Activated CD4-positive, alpha-beta memory T cell treated with anti-CD3 and anti-CD28 coated beads for 36 hours (primary cell): ENCODE data around the gene MED8. TPM values are rescaled to one million over a fixed set of nuclear protein-coding genes. Genes with fewer than 3 reads are reported as not detected.

Experiments
- CTCF ChIA-PET: fragments of 350-600 bp; sonication (Branson Sonifier 250); formaldehyde crosslinking; loops from one replicate; lab custom pipeline; 2021; ENCODE audit warnings: antibody characterized with exemption, inconsistent platforms; lab: Charles Lee
- POLR2A ChIA-PET: fragments of 350-600 bp; sonication (Branson Sonifier 250); formaldehyde crosslinking; loops from one replicate; lab custom pipeline; 2021; ENCODE audit warnings: antibody characterized with exemption; lab: Charles Lee
- DNase-seq: peaks from one replicate; pipeline ENCODE4 v3.0.0-alpha.2; 2020
- H3K27ac Mint-ChIP-seq: one replicate; pipeline ENCODE4 v1.8.0; 2021; ENCODE audit warnings: mixed read lengths
- H3K27me3 Mint-ChIP-seq: one replicate; pipeline ENCODE4 v1.8.0; 2021; ENCODE audit warnings: mixed read lengths
- H3K36me3 Mint-ChIP-seq: one replicate; pipeline ENCODE4 v1.8.0; 2021; ENCODE audit warnings: mixed read lengths
- H3K4me1 Mint-ChIP-seq: one replicate; pipeline ENCODE4 v1.8.0; 2021; ENCODE audit warnings: low read depth, mixed read lengths
- H3K4me3 Mint-ChIP-seq: one replicate; pipeline ENCODE4 v1.8.0; 2021; ENCODE audit warnings: mild to moderate bottlenecking, mixed read lengths
- H3K9me3 Mint-ChIP-seq: one replicate; pipeline ENCODE4 v1.8.0; 2021; ENCODE audit warnings: mixed read lengths
- intact Hi-C: fragments of 100-400 bp; cut with micrococcal nuclease; formaldehyde crosslinking; loops from one replicate; pipeline ENCODE4 v1.15.1; 2023
- microRNA-seq: library from miRNA; unstranded; fragments of <30 nt; microRNA quantifications from one replicate; pipeline ENCODE4 v1.2.0, GENCODE V29; 2022; ENCODE audit warnings: borderline number of aligned reads, borderline microRNAs expressed, borderline replicate concordance
- total RNA-seq, 2 experiments: library from RNA; stranded (reverse); gene quantifications; one replicate each; pipeline ENCODE4 v1.2.3, GENCODE V29; 2021

Gene MED8
- total RNA-seq, 2 experiments from 2014 or later, result 38.9 to 39.4 TPM

DNA sequence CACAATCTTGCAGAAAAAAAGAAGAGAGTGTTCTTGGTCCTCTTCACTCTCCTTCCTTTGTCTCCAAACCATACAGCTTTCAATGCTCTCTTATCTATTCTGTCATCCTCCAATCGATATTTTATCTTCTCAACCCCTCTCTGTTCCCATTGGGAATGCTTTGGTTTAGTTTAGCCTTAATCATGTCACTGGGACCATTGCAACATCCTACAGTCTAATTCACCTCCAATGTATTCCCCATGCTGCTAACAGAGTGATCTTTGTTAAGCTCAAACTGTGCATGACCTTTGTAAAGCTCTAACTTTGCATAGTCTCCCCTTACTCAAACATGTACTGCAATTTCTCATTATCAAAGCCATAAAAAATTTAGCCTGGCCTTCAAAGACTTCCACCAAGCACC lies 49.0 kb downstream of the MED8 start:
- ChIA-PET CTCF (no interaction called here), POLR2A (no interaction called here)
- Mint-ChIP-seq H3K27ac (no peak overlapping the region), H3K4me1 (no peaks in the 10 kb centered on the region), H3K4me3 (no peak overlapping the region), H3K36me3 (no peaks in the 10 kb centered on the region), H3K9me3 (no peaks in the 10 kb centered on the region), H3K27me3 (no peaks in the 10 kb centered on the region)
- DNase-seq, result no peak
- intact Hi-C loops, result no loop called here

DNA sequence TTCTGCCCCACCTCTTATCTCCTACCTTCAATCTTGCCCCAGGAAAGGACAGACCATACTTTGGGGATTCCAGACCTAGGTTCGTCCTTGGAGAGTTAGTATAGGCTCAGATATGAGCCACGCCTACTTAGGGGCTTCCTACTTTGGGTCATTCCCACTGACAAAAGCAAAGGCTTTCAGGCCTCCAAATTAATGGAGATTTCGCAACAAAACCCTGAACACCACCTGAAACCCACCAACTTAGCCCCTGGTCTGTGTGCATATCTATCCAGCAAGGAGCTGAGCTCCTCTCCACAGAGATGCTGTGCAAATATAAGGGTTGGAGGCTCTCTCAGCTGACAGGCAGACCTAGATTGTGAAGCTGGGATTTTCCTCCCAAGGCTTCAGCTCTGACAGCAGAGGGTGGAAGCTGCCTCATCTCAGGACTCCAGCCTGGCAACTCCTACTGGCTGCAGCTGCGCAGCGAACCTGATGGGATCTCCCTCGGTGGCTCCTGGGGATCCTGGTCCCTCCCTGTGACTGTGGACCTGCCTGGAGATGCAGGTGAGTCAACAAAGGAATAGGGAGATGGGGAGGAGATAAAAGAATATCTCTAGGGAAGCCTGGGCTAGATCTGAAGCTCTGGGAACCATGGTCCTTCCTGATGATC lies 49.9 kb downstream of the MED8 start:
- POLR2A ChIA-PET, result no interaction called here
- intact Hi-C loops, result no loop called here
- DNase-seq, result no peak
- H3K4me3 Mint-ChIP-seq, result no peak overlapping the region
- no peaks in the 10 kb centered on the region for H3K9me3 Mint-ChIP-seq
- CTCF ChIA-PET, result no interaction called here
- no peak overlapping the region for H3K27ac Mint-ChIP-seq
- no peaks in the 10 kb centered on the region for H3K27me3 Mint-ChIP-seq
- H3K36me3 Mint-ChIP-seq, result no peaks in the 10 kb centered on the region
- no peaks in the 10 kb centered on the region for H3K4me1 Mint-ChIP-seq

DNA sequence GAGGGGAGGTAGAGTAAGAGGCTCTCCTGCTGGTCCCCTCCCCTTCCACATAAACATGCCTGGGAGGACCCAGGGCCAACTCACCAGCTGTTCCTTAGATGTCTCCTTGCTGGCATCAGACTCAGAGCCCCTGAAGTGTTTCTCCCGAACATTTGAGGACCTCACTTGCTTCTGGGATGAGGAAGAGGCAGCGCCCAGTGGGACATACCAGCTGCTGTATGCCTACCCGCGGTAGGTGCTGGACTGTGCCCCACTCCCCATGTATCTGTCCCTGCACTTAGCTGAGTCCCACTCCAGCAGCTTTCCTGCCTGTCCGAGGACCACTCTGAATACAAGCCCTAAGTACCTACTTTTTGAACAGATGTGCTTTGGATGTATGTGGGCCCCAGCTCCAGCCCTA lies 51.6 kb downstream of the MED8 start:
- no peaks in the 10 kb centered on the region for H3K4me1 Mint-ChIP-seq
- H3K36me3 Mint-ChIP-seq, result no peaks in the 10 kb centered on the region

DNA sequence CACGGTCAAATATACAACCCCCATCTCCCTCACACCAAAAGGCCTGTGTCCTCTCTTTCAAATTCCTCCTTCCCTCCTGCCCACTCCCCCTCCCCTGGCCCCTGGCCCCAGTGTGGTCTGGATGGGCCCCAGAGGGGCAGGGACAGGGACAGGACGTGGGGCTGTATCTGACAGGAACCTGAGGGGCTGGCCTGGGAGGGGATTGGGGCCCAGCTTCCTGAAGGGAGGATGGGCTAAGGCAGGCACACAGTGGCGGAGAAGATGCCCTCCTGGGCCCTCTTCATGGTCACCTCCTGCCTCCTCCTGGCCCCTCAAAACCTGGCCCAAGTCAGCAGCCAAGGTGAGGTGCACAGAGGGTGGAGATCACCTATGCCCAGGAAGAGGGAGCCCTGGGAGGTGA lies 52.0 kb downstream of the MED8 start, which contains the start of gene MPL:
TSS of gene MPL (plus strand) at position 231 of the 400 bp plus-strand sequence. CDS start at position 262, 31 bp downstream.
- POLR2A ChIA-PET, result no interaction called here
- intact Hi-C loops, result no loop called here
- Mint-ChIP-seq H3K36me3 (no peaks in the 10 kb centered on the region), H3K27ac (no peak within 1 kb of the TSS), H3K4me1 (no peaks in the 10 kb centered on the region), H3K27me3 (no peaks in the 10 kb centered on the region), H3K4me3 (no peak within 1 kb of the TSS), H3K9me3 (no peaks in the 10 kb centered on the region)
- no peak for DNase-seq
- CTCF ChIA-PET, result interaction anchor here (1.2 kb wide), 1 partner anchor 9 kb away, joined by 3 read pairs; no protein-coding TSS in a partner anchor

More for the DNA sequence above, 51.6 kb downstream of the MED8 start:
- H3K4me3 Mint-ChIP-seq, result no peak overlapping the region
- intact Hi-C loops, result no loop called here
- DNase-seq, result no peak
- H3K27ac Mint-ChIP-seq, result no peak overlapping the region
- no peaks in the 10 kb centered on the region for H3K9me3 Mint-ChIP-seq
- POLR2A ChIA-PET, result no interaction called here
- no peaks in the 10 kb centered on the region for H3K27me3 Mint-ChIP-seq
- CTCF ChIA-PET, result interaction anchor here (1.2 kb wide), 1 partner anchor 9 kb away, joined by 3 read pairs; no protein-coding TSS in a partner anchor

DNA sequence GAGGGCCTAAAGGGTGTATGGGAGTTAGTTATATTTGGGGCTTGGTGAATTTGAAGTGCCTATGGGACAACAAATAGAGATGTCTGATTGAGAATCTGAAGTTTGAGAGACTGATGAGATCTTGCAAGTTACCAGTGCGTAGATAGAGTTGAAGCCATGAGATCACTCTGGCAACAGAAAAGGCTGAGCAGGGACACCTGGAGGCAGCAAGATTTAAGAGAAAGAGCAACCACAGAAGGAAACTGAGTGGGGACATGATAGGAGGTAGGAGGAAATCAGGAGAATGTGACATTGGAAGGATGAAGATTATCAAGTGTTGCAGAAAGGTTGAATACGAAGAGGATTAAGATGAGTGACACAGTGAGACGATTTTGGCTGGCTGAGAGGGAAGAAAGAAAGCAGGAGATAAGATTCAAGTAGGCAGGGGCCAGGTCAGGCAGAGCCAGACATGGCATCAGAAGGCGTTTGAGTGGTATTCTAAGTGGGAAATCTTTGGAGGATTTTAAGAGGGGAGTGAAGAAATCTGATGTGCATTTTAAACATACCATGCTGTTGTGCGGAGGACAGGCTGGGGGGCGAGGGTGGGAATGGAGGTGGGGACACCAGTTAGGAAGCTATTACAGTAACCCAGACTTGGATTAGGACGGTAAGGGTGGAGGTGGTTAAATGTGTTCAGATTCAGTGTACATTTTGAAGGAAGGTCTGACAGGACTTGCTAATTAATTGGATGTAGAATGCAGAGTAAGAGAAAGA lies 55.0 kb downstream of the MED8 start:
- DNase-seq, result no peak
- ChIA-PET POLR2A (no interaction called here), CTCF (no interaction called here)
- intact Hi-C loops, result no loop called here
- Mint-ChIP-seq H3K36me3 (no peaks in the 10 kb centered on the region), H3K4me1 (peaks cover 9% of the 10 kb centered on the region), H3K9me3 (no peaks in the 10 kb centered on the region), H3K27me3 (no peaks in the 10 kb centered on the region), H3K4me3 (no peak overlapping the region), H3K27ac (no peak overlapping the region)

Small RNAs within 50 kb of the gene (microRNA-seq; reads per million reads assigned to microRNA genes)
- 5.1 reads per million, percentile 14 among the genes with 10 or more reads in this experiment for gene MIR6734

Other genes starting within 250 kb of the MED8 start
- gene EBNA1BP2, start 217.5 kb downstream of the MED8 start, total RNA-seq, result 100 to 1,000 TPM in 1 of 2 experiments, 10 to 100 TPM in 1; 97.5 to 104 TPM
- under 1 TPM in 1 of 2 experiments, not detected in 1; 0.43 TPM for gene CFAP57, start 217.5 kb downstream of the MED8 start, total RNA-seq
- under 1 TPM in 1 of 2 experiments, not detected in 1; 0.12 TPM for gene TMEM125, start 119.8 kb downstream of the MED8 start, total RNA-seq
- gene C1orf210, start 104.2 kb downstream of the MED8 start, total RNA-seq, result not detected
- gene TIE1, start 88.8 kb downstream of the MED8 start, total RNA-seq, result not detected
- gene MPL, start 52.0 kb downstream of the MED8 start, total RNA-seq, result not detected
- 100 to 1,000 TPM; 152 to 155 TPM for gene CDC20, start 30.8 kb downstream of the MED8 start, total RNA-seq
- gene ELOVL1, start 21.8 kb downstream of the MED8 start, total RNA-seq, result 10 to 100 TPM; 63.4 to 64.7 TPM
- gene SZT2, start 99 bp upstream of the MED8 start, total RNA-seq, result 10 to 100 TPM; 27.3 to 37.6 TPM
- 10 to 100 TPM; 11.9 to 13.9 TPM for gene HYI, start 64.1 kb upstream of the MED8 start, total RNA-seq
- gene PTPRF, start 141.1 kb upstream of the MED8 start, total RNA-seq, result 1 to 10 TPM; 2.4 to 2.8 TPM